BLaER1 treated with 17β-estradiol and CSF1 and Interleukin-3, amounts not matched to agents 10 nM and 100 nM (cell line): Measurements from ENCODE around the gene HMCN1.

ENCODE experiments used
- H3K27ac ChIP-seq, 11 experiments: shearing (Covaris generic); formaldehyde crosslinking; 2 replicates each; pipeline ENCODE4 v1.8.1; 2022
- H3K27me3 ChIP-seq, 11 experiments: shearing (Covaris generic); formaldehyde crosslinking; 2 replicates each; pipeline ENCODE4 v1.8.1; 2022
- H3K36me3 ChIP-seq, 11 experiments: shearing (Covaris generic); formaldehyde crosslinking; 2 replicates each; pipeline ENCODE4 v1.8.1; 2022
- H3K4me1 ChIP-seq, 10 experiments: shearing (Covaris generic); formaldehyde crosslinking; 2 replicates each; pipeline ENCODE4 v1.8.1; 2022
- H3K4me2 ChIP-seq, 11 experiments: shearing (Covaris generic); formaldehyde crosslinking; 2 replicates each; pipeline ENCODE4 v1.8.1; 2022
- H3K4me3 ChIP-seq, 10 experiments: shearing (Covaris generic); formaldehyde crosslinking; 2 replicates each; pipeline ENCODE4 v1.8.1; 2022
- H3K9ac ChIP-seq, 11 experiments: shearing (Covaris generic); formaldehyde crosslinking; 2 replicates each; pipeline ENCODE4 v1.8.1; 2022
- H3K9me3 ChIP-seq, 11 experiments: shearing (Covaris generic); formaldehyde crosslinking; replicated peaks in 1 of 11; 2 replicates each; pipeline ENCODE4 v1.8.1; 2022
- H4K20me1 ChIP-seq, 11 experiments: shearing (Covaris generic); formaldehyde crosslinking; 2 replicates each; pipeline ENCODE4 v1.8.1; 2022
- Cebpa-rat ChIP-seq, 11 experiments: shearing (Covaris generic); IDR thresholded peaks; 2 replicates each; pipeline ENCODE4 v1.8.1; 2022

The HMCN1 gene

GRCh38 chr1:185733818-185734735 is at the start of gene HMCN1:
Gene HMCN1 (plus strand): TSS chr1:185734391. CDS start chr1:185734780, 389 bp downstream.
- Histone ChIP-seq H3K27ac (no peak within 1 kb of the TSS), H3K9ac (no peak within 1 kb of the TSS), H3K36me3 (no peaks in the 10 kb centered on the region), H3K4me1 (no peaks in the 10 kb centered on the region), H3K4me2 (no peak within 1 kb of the TSS), H3K27me3 (no peaks in the 10 kb centered on the region), H3K4me3 (no peak within 1 kb of the TSS), H4K20me1 (no peaks in the 10 kb centered on the region), H3K9me3 (peaks cover 0 to 22% (median 5%) of the 10 kb centered on the region in 11 experiments; a peak in 7 of 22 replicates)
- no peak for TF ChIP-seq Cebpa-rat (IDR thresholded peaks at IDR 0.05)

GRCh38 chr1:185686821-185687778 is 47.1 kb upstream of the HMCN1 start:
- no peak for TF ChIP-seq Cebpa-rat (IDR thresholded peaks at IDR 0.05)
- Histone ChIP-seq H4K20me1 (no peaks in the 10 kb centered on the region), H3K9me3 (no peaks in the 10 kb centered on the region), H3K36me3 (no peaks in the 10 kb centered on the region), H3K4me1 (no peaks in the 10 kb centered on the region), H3K4me2 (no peak overlapping the region), H3K27ac (no peak overlapping the region), H3K4me3 (no peak overlapping the region), H3K9ac (no peak overlapping the region), H3K27me3 (no peaks in the 10 kb centered on the region)

GRCh38 chr1:185690527-185690926 is 43.7 kb upstream of the HMCN1 start:
- no peaks in the 10 kb centered on the region for H3K36me3 ChIP-seq
- peaks cover 0 to 7% (median 0%) of the 10 kb centered on the region in 11 experiments; a peak in 5 of 22 replicates for H3K9me3 ChIP-seq
- H3K27me3 ChIP-seq = no peaks in the 10 kb centered on the region
- TF ChIP-seq Cebpa-rat (IDR thresholded peaks at IDR 0.05) = no peak
- H3K4me1 ChIP-seq = peaks cover 15 to 23% (median 21%) of the 10 kb centered on the region in 10 experiments
- H3K4me2 ChIP-seq = no peak overlapping the region
- no peak overlapping the region for H3K9ac ChIP-seq
- H3K27ac ChIP-seq = no peak overlapping the region
- no peak overlapping the region for H3K4me3 ChIP-seq
- H4K20me1 ChIP-seq = no peaks in the 10 kb centered on the region

GRCh38 chr1:185693654-185694053 is 40.5 kb upstream of the HMCN1 start:
- TF ChIP-seq Cebpa-rat (IDR thresholded peaks at IDR 0.05) = no peak
- peak overlapping the region; percentile 53 to 90 (median 83); a peak in 21 of 22 replicates for H3K27ac ChIP-seq
- peaks cover 15 to 23% (median 21%) of the 10 kb centered on the region in 10 experiments for H3K4me1 ChIP-seq
- peaks cover 0 to 7% (median 0%) of the 10 kb centered on the region in 11 experiments; a peak in 5 of 22 replicates for H3K9me3 ChIP-seq
- H4K20me1 ChIP-seq = no peaks in the 10 kb centered on the region
- no peaks in the 10 kb centered on the region for H3K36me3 ChIP-seq
- peak overlapping the region; percentile 66 to 88 (median 75) for H3K4me2 ChIP-seq
- peak overlapping the region; percentile 28 to 75 (median 67); a peak in 18 of 22 replicates for H3K9ac ChIP-seq
- no peaks in the 10 kb centered on the region for H3K27me3 ChIP-seq
- H3K4me3 ChIP-seq = peak overlapping the region; percentile 19 to 53 (median 43); a peak in 18 of 20 replicates

GRCh38 chr1:185694081-185694480 is 40.1 kb upstream of the HMCN1 start:
- Histone ChIP-seq H4K20me1 (no peaks in the 10 kb centered on the region), H3K4me1 (peaks cover 15 to 23% (median 21%) of the 10 kb centered on the region in 10 experiments), H3K9ac (peak overlapping the region in 9 of 11 experiments; percentile 53 to 75 (median 68); a peak in 16 of 22 replicates), H3K27me3 (no peaks in the 10 kb centered on the region), H3K36me3 (no peaks in the 10 kb centered on the region), H3K27ac (peak overlapping the region; percentile 53 to 90 (median 83)), H3K4me2 (peak overlapping the region; percentile 66 to 88 (median 75)), H3K4me3 (peak overlapping the region; percentile 19 to 53 (median 43); a peak in 17 of 20 replicates), H3K9me3 (peaks cover 0 to 7% (median 0%) of the 10 kb centered on the region in 11 experiments; a peak in 5 of 22 replicates)
- no peak for TF ChIP-seq Cebpa-rat (IDR thresholded peaks at IDR 0.05)

- no peaks in the 10 kb centered on the region for H3K36me3 ChIP-seq
- H4K20me1 ChIP-seq = no peaks in the 10 kb centered on the region
- 0 out of 22 replicates have a peak overlapping the region, but pooled peaks of 1 of the 11 experiments have one; percentile 82 for H3K27ac ChIP-seq
- H3K4me3 ChIP-seq = no peak overlapping the region
- TF ChIP-seq Cebpa-rat (IDR thresholded peaks at IDR 0.05) = no peak
- peaks cover 0 to 7% (median 0%) of the 10 kb centered on the region in 11 experiments; a peak in 5 of 22 replicates for H3K9me3 ChIP-seq
- peak overlapping the region in 1 of 11 experiments; percentile 66; a peak in 1 of 22 replicates for H3K4me2 ChIP-seq
- peaks cover 15 to 23% (median 21%) of the 10 kb centered on the region in 10 experiments for H3K4me1 ChIP-seq
- no peak overlapping the region for H3K9ac ChIP-seq
- H3K27me3 ChIP-seq = no peaks in the 10 kb centered on the region
Observed at GRCh38 chr1:185695299-185695698, 38.9 kb upstream of the HMCN1 start.

GRCh38 chr1:185696422-185697150 is 37.6 kb upstream of the HMCN1 start:
- Histone ChIP-seq H3K27ac (no peak overlapping the region), H3K9me3 (peaks cover 0 to 7% (median 0%) of the 10 kb centered on the region in 11 experiments; a peak in 5 of 22 replicates), H3K27me3 (no peaks in the 10 kb centered on the region), H3K36me3 (no peaks in the 10 kb centered on the region), H3K4me1 (peaks cover 15 to 23% (median 21%) of the 10 kb centered on the region in 10 experiments), H4K20me1 (no peaks in the 10 kb centered on the region), H3K4me2 (no peak overlapping the region), H3K9ac (no peak overlapping the region), H3K4me3 (no peak overlapping the region)
- TF ChIP-seq Cebpa-rat (IDR thresholded peaks at IDR 0.05) = no peak

GRCh38 chr1:185699874-185700273 is 34.3 kb upstream of the HMCN1 start:
- Histone ChIP-seq H3K27me3 (no peaks in the 10 kb centered on the region), H3K4me1 (peaks cover 0 to 5% (median 2%) of the 10 kb centered on the region in 10 experiments; a peak in 12 of 20 replicates), H3K4me2 (no peak overlapping the region), H3K36me3 (no peaks in the 10 kb centered on the region), H3K27ac (no peak overlapping the region), H3K9ac (no peak overlapping the region), H3K4me3 (no peak overlapping the region), H3K9me3 (no peaks in the 10 kb centered on the region), H4K20me1 (no peaks in the 10 kb centered on the region)
- TF ChIP-seq Cebpa-rat (IDR thresholded peaks at IDR 0.05) = no peak
